ENCODE data around the gene TPCN1.
"Not testable (repeated sequence)": the region's sequence is repeated elsewhere in the genome, so short reads cannot be mapped to it uniquely, and the experiment has no call there.

The TPCN1 gene

DNA sequence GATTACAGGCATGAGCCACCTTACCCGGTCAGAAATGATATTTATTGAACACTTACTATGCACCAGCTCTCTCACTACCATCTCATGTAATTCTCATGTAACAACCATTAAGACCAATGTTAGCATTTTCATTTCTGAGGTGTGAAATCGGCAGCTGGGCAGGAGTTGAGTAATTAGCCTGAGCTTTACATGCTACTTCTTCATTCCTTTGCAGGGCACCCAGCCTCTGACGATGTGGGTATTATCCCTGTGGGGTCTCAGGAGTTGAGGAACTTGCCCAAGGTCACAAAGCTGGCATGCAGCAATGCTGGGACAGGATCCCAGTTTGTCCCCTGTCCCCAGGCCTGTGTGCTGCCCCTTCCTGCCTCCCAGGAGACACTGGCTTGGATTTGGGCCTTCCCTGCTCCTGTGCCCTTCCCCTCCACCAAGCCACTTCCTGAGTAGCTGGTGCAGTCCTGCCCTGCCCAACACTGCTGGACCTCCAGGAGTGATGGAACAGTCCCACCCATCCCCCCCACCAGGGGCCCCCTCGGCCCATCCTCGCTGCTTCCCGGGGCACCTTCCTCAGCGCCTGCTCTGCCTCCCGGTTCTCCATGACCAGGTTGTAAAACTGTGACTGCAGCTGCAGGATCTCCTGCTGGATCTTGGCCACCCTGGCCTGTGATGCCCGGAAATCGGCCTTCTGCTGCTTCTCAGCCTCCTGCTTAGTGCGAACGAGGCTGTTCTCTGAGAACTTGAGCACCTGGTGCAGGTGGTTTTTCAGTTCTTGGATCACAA, 21.1 kb upstream of the TPCN1 start:
- no peak for ATAC-seq (replicated peaks; ENCODE audit: extremely low read depth, poor library complexity, severe bottlenecking)
- Mint-ChIP-seq H3K27me3 (no peaks in the 10 kb centered on the region), H3K36me3 (ENCODE audit: insufficient read depth) (peaks cover 3% of the 10 kb centered on the region), H3K4me1 (no peaks in the 10 kb centered on the region), H3K27ac (ENCODE audit: low read depth) (no peak overlapping the region), H3K9me3 (no peaks in the 10 kb centered on the region), H3K4me3 (no peak overlapping the region)
- no peak for DNase-seq (ENCODE audit: low spot score in 2 of 2)

DNA sequence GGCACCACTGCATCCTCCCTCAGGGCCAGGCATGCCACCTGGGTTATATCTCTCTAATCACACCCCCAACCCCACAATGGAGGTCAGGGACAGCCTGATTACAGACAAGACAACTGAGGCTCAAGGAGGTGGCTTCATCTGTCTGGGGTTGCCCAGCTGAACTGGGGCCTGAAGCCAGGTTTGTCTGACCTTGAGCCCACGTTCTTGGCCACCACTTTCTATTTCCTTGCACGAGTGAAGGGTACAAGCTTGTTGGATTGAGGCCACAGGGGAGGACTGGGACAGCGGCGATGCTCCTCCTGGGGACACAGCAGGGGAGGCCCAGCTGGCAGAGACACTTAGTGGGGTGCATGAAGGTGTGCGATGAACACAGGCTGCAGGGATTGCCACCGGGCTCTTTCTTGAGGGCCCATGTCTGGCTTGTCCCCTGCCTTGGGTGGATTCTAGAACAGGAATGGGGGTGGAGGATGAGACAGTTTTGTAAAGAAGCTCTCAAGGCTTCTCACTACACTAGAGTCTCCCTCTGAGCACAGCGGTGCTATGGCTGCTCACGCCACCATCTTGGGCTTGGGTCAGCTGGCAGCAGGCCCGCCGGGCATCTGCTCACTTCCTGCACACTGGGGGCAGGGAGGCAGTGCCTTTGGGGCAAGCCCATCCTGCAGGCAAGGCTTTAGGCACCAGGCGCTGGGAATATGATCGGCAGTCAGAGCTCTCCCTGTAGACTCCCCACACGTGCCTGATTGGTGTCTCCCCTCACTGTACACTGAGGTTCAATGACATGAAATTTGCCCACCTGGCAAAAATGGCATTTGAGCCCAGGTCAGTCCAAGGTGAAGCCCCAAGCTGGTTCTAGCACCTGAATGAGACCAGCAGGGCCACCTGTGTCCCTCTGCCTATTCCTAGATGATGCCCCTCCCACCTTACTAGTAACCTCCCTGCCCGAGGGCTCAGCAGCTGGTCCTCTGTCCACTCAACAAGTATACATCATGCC, 19.8 kb upstream of the TPCN1 start:
- Mint-ChIP-seq H3K27ac (ENCODE audit: low read depth) (no peak overlapping the region), H3K9me3 (no peaks in the 10 kb centered on the region), H3K36me3 (ENCODE audit: insufficient read depth) (peaks cover 2% of the 10 kb centered on the region), H3K4me1 (peaks cover 4% of the 10 kb centered on the region), H3K27me3 (no peaks in the 10 kb centered on the region), H3K4me3 (no peak overlapping the region)
- ATAC-seq (replicated peaks; ENCODE audit: extremely low read depth, poor library complexity, severe bottlenecking): no peak
- no peak for DNase-seq (ENCODE audit: low spot score in 2 of 2)

DNA sequence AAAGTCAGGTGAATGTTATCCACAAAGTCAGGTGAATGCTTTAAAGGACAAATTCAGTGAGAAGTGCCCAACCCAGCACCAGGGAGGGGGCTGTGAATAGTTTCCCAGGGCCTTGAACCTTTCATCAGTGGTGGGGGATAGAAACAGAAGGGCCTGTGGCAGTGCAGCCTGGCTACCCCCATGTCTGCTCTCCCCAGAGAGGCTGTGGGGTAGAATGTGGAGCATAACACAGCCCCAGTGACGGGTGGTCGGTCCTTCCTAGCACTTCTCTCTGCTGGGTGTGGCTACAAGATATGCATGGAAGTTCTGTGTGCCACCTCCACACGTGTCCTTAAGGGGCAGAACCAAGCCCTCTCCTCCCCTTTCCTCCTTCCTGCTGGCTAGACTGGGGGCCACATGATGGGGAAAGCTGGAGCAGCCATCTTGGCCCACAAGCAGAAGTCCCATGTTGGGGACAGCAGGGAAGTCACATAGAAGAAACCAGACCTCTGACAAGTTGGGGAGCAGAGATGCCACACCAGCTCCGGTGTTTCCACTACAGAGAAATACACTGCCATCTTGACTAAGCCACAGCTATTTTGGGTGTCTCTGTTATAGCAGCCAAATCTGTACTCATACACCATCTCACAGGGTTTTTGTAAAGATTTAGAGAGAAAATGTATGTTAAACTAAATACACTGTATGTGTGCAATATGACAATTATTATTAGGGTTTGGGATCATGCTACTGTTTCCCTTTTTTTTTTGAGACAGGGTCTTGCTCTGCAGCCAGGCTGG, 18.8 kb upstream of the TPCN1 start:
- Mint-ChIP-seq H3K9me3 (no peaks in the 10 kb centered on the region), H3K27ac (ENCODE audit: low read depth) (no peak overlapping the region), H3K4me3 (no peak overlapping the region), H3K4me1 (peaks cover 10% of the 10 kb centered on the region), H3K36me3 (ENCODE audit: insufficient read depth) (peaks cover 2% of the 10 kb centered on the region), H3K27me3 (no peaks in the 10 kb centered on the region)
- ATAC-seq (replicated peaks; ENCODE audit: extremely low read depth, poor library complexity, severe bottlenecking) (no peak), DNase-seq (ENCODE audit: low spot score in 2 of 2) (no peak)

DNA sequence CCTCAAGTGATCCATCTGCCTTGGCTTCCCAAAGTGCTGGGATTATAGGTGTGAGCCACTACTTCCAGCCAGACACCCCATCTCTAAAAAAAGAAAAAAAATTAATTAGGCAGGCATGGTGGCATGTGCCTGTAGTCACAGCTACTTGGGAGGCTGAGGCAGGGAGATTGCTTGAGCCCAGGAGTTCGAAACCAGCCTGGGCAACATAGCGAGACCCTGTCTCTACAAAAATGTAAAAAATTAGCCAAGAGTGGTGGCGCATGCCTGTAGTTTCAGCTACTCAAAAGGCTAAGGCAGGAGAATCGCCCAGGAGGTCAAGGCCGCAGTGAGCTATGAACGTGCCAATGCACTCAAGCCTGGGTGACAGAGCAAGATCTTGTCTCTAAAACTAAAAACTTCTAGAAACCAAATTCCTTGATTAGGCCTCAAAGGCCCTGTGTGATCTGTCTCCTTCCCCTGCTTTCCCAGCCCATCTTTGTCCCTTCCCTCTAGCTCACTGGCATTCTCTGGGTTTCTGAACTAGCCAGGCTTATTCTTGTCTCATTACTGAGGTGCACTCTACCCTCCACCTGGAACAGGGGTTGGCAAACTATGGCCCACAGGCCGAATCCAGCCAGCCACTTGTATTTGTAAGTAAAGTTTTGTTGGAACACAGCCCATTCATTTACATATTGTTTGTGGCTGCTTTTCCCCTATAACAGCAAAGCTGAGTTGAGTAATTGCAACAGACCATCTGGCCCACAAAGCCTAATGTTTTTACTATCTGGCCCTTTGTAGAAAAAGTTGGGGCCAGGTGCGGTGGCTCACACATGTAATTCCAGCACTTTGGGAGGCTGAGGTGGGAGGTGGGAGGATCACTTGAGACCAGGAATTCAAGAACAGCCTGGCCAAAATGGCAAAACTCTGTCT, 17.2 kb upstream of the TPCN1 start:
- peaks cover 24% of the 10 kb centered on the region for H3K4me1 Mint-ChIP-seq
- DNase-seq (ENCODE audit: low spot score in 2 of 2) (no peak), ATAC-seq (replicated peaks; ENCODE audit: extremely low read depth, poor library complexity, severe bottlenecking) (no peak)
- H3K9me3 Mint-ChIP-seq: no peaks in the 10 kb centered on the region
- H3K27ac Mint-ChIP-seq (ENCODE audit: low read depth): peak overlapping the region; percentile 62
- H3K27me3 Mint-ChIP-seq: no peaks in the 10 kb centered on the region
- H3K4me3 Mint-ChIP-seq: no peak overlapping the region
- H3K36me3 Mint-ChIP-seq (ENCODE audit: insufficient read depth): peaks cover 9% of the 10 kb centered on the region

DNA sequence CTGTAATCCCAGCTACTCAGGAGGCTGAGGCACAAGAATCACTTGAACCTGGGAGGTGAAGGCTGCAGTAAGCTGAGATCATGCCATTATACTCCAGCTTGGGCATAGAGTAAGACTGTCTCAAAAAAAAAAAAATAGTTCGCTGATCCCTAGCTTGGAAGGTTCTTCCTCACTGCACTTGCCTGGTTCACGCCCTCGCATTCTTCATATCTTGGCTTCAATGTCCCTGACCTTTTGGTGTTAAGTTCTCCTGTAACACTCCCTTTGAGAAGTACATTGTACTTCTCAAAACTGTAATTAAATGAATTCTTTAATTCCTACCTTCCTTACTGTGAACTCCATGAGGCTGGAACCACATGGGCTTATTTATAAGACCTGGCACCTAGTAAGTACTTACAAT, 16.5 kb upstream of the TPCN1 start:
- no peak for DNase-seq (ENCODE audit: low spot score in 2 of 2)
- H3K4me1 Mint-ChIP-seq: peaks cover 24% of the 10 kb centered on the region
- ATAC-seq (replicated peaks; ENCODE audit: extremely low read depth, poor library complexity, severe bottlenecking): no peak
- H3K27me3 Mint-ChIP-seq: no peaks in the 10 kb centered on the region
- H3K4me3 Mint-ChIP-seq: no peak overlapping the region
- H3K9me3 Mint-ChIP-seq: no peaks in the 10 kb centered on the region
- H3K36me3 Mint-ChIP-seq (ENCODE audit: insufficient read depth): peaks cover 9% of the 10 kb centered on the region
- no peak overlapping the region for H3K27ac Mint-ChIP-seq (ENCODE audit: low read depth)

DNA sequence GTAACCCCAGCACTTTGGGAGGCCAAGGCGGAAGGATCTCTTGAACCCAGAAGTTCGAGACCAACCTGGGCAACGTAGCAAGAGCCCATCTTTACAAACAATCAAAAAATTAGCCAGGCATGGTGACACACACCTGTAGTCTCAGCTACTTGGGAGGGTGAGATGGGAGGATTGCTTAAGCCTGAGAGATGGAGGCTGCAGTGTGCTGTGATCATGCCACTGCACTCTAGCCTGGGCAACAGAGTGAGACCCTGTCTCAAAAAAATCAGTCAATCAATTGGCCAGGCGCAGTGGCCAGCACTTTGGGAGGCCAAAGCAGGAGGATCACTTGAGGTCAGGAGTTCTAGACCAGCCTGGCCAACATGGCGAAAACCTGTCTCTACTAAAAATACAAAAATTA, 14.5 kb upstream of the TPCN1 start:
- H3K36me3 Mint-ChIP-seq (ENCODE audit: insufficient read depth); H3K27ac Mint-ChIP-seq (ENCODE audit: low read depth); ATAC-seq (replicated peaks; ENCODE audit: extremely low read depth, poor library complexity, severe bottlenecking); H3K9me3 Mint-ChIP-seq; H3K4me3 Mint-ChIP-seq; H3K27me3 Mint-ChIP-seq; DNase-seq (ENCODE audit: low spot score in 2 of 2): not testable (repeated sequence)
- H3K4me1 Mint-ChIP-seq: peaks cover 37% of the 10 kb centered on the region

DNA sequence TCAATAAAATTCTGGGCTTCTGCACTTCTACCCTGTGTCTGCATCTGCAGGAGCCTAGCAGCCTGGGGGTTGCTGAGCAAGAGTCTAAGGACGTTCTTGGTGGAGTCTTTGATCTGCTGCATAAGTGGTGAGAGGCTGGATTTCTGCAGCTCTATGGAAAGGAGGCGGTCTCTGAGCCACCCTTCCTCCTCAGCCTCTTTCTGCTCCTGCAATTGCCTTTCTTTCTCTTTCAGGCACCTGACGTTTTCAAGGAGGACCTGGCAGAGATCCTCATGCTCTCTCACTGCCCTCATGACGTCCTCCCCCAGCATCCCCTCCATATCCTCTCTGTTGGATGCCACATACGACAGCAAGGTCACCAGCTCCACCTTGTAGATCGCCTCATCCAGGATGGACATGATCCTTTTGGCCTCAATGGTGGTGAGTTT, 13.6 kb upstream of the TPCN1 start:
- H3K4me1 Mint-ChIP-seq: peaks cover 37% of the 10 kb centered on the region
- no peak for DNase-seq (ENCODE audit: low spot score in 2 of 2)
- H3K27ac Mint-ChIP-seq (ENCODE audit: low read depth): peak overlapping the region; percentile 95
- peak; percentile 47 for ATAC-seq (replicated peaks; ENCODE audit: extremely low read depth, poor library complexity, severe bottlenecking)
- H3K4me3 Mint-ChIP-seq: peak overlapping the region; percentile 72
- no peaks in the 10 kb centered on the region for H3K9me3 Mint-ChIP-seq
- no peaks in the 10 kb centered on the region for H3K27me3 Mint-ChIP-seq
- H3K36me3 Mint-ChIP-seq (ENCODE audit: insufficient read depth): peaks cover 9% of the 10 kb centered on the region

DNA sequence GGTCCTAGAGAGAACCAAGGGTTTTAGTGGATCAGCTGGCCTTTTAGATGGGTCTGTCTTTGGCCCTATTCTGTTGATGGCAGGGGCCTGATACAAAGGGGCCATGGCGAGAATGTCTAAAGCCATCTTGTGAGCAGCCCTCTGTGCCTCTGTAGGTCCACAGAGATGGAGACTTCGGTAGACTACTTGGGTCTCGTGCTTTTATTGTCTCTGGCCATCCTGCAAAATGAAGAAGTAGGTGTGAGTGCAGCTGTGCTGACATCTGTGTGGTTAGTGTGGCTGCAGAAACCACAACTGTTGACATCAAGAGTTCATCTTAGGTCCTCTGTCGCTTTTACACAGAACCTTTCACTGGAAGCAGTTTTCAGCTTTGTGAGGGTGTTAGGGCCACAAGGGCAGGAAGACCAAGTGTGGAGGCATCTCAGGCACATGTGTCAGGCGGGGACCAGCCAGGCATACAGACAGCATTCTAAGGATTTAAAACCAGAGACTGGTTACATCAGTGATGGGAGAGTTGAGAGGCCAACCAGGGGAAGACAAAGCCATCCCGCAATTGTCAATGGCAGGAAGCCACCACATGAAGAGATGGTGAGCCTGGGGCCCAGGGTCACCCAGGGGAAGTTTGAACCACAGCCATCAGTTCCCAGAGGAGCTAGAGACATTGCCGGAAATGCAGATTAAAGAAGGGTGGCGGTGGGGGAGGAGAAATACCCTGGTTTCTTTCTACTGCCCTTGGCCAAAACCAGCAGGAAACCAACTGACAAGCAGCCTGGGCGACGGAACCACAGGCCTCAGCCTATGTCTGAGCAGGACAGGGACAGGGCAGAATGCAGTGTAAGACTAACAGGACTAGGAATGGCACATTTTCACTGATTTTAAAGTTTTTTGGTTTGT, 13.0 kb upstream of the TPCN1 start:
- Mint-ChIP-seq H3K27ac (ENCODE audit: low read depth) (peak overlapping the region; percentile 95), H3K27me3 (no peaks in the 10 kb centered on the region), H3K4me1 (peaks cover 37% of the 10 kb centered on the region), H3K36me3 (ENCODE audit: insufficient read depth) (peaks cover 9% of the 10 kb centered on the region), H3K9me3 (no peaks in the 10 kb centered on the region), H3K4me3 (peak overlapping the region; percentile 72)
- ATAC-seq (replicated peaks; ENCODE audit: extremely low read depth, poor library complexity, severe bottlenecking) (peak; percentile 82), DNase-seq (ENCODE audit: low spot score in 2 of 2) (peak; percentile 41 to 74)

DNA sequence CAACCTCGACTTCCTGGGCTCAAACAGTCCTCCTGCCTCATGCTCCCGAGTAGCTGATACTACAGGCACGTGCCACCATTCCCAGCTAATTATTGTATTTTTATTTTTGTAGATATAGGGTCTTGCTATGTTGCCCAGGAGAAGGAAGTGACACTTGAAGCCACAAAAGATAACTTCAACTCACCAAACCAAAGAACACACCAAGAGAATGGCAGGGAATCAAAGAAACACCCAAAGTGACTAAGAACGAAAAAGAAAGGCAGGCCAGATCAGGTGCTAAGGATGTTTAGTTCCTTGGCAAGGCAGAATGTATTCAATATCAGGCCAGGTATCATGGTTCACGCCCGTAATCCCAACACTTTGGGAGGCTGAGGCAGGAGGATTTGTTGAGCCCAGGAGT, 10.1 kb upstream of the TPCN1 start:
- no peaks in the 10 kb centered on the region for H3K27me3 Mint-ChIP-seq
- ATAC-seq (replicated peaks; ENCODE audit: extremely low read depth, poor library complexity, severe bottlenecking) (no peak), DNase-seq (ENCODE audit: low spot score in 2 of 2) (no peak)
- H3K36me3 Mint-ChIP-seq (ENCODE audit: insufficient read depth): peaks cover 9% of the 10 kb centered on the region
- peaks cover 35% of the 10 kb centered on the region for H3K4me1 Mint-ChIP-seq
- H3K4me3 Mint-ChIP-seq: no peak overlapping the region
- H3K27ac Mint-ChIP-seq (ENCODE audit: low read depth): peak overlapping the region; percentile 72
- H3K9me3 Mint-ChIP-seq: no peaks in the 10 kb centered on the region

DNA sequence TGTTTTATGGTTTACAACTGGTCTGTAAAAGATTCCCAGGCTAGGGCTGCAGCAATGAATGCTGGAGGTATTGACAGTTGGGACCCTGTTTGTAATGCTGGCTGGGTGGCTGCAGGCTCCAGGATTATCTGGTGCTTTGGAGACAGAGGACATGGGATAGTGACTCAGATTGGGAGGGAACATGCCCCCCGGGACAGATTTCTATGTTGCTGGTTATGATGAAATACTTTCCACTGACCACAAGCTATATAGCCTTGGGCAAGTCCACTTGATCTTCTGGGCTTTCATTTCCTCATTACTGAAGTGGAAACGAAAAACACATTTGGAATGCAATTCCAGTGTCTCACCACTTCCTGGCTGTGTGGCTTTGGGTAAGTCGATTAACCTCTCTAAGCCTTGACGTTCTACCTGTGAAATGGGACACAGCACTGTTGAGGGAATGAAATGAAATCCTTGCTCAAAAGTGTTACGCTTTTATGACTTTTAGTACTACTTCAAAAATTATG, 6.3 kb upstream of the TPCN1 start:
- Mint-ChIP-seq H3K27me3 (no peaks in the 10 kb centered on the region), H3K36me3 (ENCODE audit: insufficient read depth) (no peaks in the 10 kb centered on the region), H3K4me3 (no peak overlapping the region), H3K4me1 (peaks cover 12% of the 10 kb centered on the region), H3K27ac (ENCODE audit: low read depth) (no peak overlapping the region), H3K9me3 (no peaks in the 10 kb centered on the region)
- DNase-seq (ENCODE audit: low spot score in 2 of 2) (no peak), ATAC-seq (replicated peaks; ENCODE audit: extremely low read depth, poor library complexity, severe bottlenecking) (no peak)

DNA sequence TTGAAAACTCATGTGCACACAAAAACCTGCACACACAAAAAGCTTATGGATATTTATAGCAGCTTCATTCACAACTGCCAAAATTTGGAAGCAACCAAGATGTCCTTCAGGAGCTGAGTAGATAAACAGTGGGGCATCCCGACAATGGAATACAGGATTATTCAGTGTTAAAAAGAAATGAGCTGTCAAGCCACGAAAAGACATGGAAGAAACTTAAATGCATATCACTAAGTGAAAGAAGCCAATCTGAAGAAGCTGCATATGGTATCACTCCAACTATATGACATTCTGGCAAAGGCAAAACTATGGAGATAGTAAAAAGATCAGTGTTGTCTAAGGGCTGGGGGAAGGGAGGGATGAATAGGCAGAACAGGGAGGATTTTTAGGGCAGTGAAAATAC, 5.2 kb upstream of the TPCN1 start:
- Mint-ChIP-seq H3K27me3 (no peaks in the 10 kb centered on the region), H3K4me1 (peaks cover 12% of the 10 kb centered on the region), H3K4me3 (no peak overlapping the region), H3K27ac (ENCODE audit: low read depth) (no peak overlapping the region), H3K36me3 (ENCODE audit: insufficient read depth) (peaks cover 5% of the 10 kb centered on the region), H3K9me3 (no peaks in the 10 kb centered on the region)
- ATAC-seq (replicated peaks; ENCODE audit: extremely low read depth, poor library complexity, severe bottlenecking) (no peak), DNase-seq (ENCODE audit: low spot score in 2 of 2) (no peak)

Measured in central memory CD8-positive, alpha-beta T cell (primary cell).